Smooth muscle cell (in vitro differentiated cells): Measurements from ENCODE around the gene MCM5. TPM values are rescaled to one million over a fixed set of nuclear protein-coding genes. Genes with fewer than 3 reads are reported as not detected.
"Not testable (repeated sequence)": the region's sequence is repeated elsewhere in the genome, so short reads cannot be mapped to it uniquely, and the experiment has no call there.

Experiments
- DNase-seq: peaks from one replicate; lab custom pipeline; 2025; ENCODE audit not compliant: unreplicated experiment; lab: John Stamatoyannopoulos, UW
- H2AFZ ChIP-seq: fragments of 200-600 bp; sonication (generic); 2 replicates; pipeline ENCODE4 v1.6.0; 2016; ENCODE audit warnings: antibody characterized with exemption, low read depth, mild to moderate bottlenecking
- H3F3A ChIP-seq: fragments of 200-600 bp; sonication (generic); 2 replicates; pipeline ENCODE4 v1.6.0; 2017; ENCODE audit warnings: antibody characterized with exemption, low read depth
- H3K27ac ChIP-seq: fragments of 200-600 bp; sonication (generic); 2 replicates; pipeline ENCODE4 v1.5.1; 2016; ENCODE audit warnings: low read depth, mild to moderate bottlenecking
- H3K27me3 ChIP-seq: fragments of 200-600 bp; sonication (generic); 2 replicates; pipeline ENCODE4 v1.6.1; 2016; ENCODE audit warnings: low read depth, mild to moderate bottlenecking
- H3K36me3 ChIP-seq: fragments of 200-600 bp; sonication (generic); 2 replicates; pipeline ENCODE4 v1.5.1; 2016; ENCODE audit warnings: low read depth
- H3K4me1 ChIP-seq: fragments of 200-600 bp; sonication (generic); 2 replicates; pipeline ENCODE4 v1.5.1; 2016; ENCODE audit warnings: low read depth
- H3K4me2 ChIP-seq: fragments of 200-600 bp; sonication (generic); 2 replicates; pipeline ENCODE4 v1.6.0; 2016; ENCODE audit warnings: mild to moderate bottlenecking
- H3K4me3 ChIP-seq: fragments of 200-600 bp; sonication (generic); 2 replicates; pipeline ENCODE4 v1.5.1; 2016; ENCODE audit warnings: mild to moderate bottlenecking
- H3K79me2 ChIP-seq: fragments of 200-600 bp; sonication (generic); 2 replicates; pipeline ENCODE4 v1.6.0; 2016; ENCODE audit warnings: low read depth, mild to moderate bottlenecking
- H3K9ac ChIP-seq: fragments of 200-600 bp; sonication (generic); 2 replicates; pipeline ENCODE4 v1.6.0; 2016; ENCODE audit warnings: low read depth
- H3K9me3 ChIP-seq: fragments of 200-600 bp; sonication (generic); replicated peaks from 2 replicates; pipeline ENCODE4 v1.5.1; 2016; ENCODE audit warnings: low read depth
- H4K20me1 ChIP-seq: fragments of 200-600 bp; sonication (generic); 2 replicates; pipeline ENCODE4 v1.6.0; 2016; ENCODE audit warnings: low read depth
- WGBS: methylation state at CpG from one replicate; pipeline ENCODE4 v1.1.7; 2016; ENCODE audit warnings: low lambda C conversion rate; 5-methylcytosine and 5-hydroxymethylcytosine counted together
- polyA plus RNA-seq: library from polyadenylated mRNA; unstranded; fragments of >200 nt; fragmentation: Nextera tagmentation; extraction: Ambion mirVana; gene quantifications from 2 replicates; pipeline ENCODE4 v1.2.1, GENCODE V29; 2016
- total RNA-seq: library from RNA; depleted of rRNA; stranded (reverse); fragments of >200 nt; gene quantifications from 2 replicates; pipeline ENCODE4 v1.2.3, GENCODE V29; 2014
- TF ChIP-seq, protein P1 (sequence below): fragments of 200-600 bp; sonication (generic); IDR thresholded peaks from 2 replicates; pipeline ENCODE4 v1.5.1; 2017; ENCODE audit warnings: borderline replicate concordance, mild to moderate bottlenecking, antibody characterized with exemption; ENCODE audit not compliant: insufficient read depth, poor library complexity, severe bottlenecking

MCM5 gene
- total and polyA plus RNA-seq, 2 experiments from 2014 or later, result 28.7 to 31.9 TPM

DNA sequence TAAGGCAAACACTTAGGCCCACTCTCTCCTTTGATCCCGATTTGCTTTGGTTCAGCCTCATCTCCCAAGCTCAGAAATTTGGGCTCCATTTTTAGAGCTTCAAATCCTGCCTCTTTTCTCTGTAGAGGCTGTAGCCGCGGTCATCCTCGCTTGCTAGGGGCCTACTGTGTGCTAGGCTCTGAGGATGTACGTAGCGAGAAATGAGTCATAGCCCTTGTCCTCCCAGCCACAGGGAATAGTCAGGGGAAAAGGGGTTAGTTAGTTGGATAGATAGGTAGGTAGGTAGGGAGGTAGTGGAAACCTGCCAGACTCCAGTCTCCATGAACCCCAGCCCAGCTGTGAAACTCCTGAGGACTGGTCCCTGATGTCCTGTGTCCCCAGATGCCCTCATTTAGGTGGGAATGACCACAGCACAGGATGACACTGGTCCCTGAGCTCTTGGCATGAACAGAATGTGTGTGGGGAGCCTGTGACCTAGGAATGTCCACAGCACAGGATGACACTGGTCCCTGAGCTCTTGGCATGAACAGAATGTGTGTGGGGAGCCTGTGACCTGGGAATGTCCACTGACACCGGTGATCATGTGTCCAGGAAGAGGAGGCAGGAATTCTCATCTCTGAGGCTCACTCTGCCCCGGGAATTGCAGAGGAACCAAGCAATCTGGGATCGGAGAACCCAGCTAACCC lies 40.4 kb upstream of the MCM5 start:
- no peak for DNase-seq
- Histone ChIP-seq H3K4me1 (no peaks in the 10 kb centered on the region), H3K9ac (no peak overlapping the region), H3K9me3 (no peaks in the 10 kb centered on the region), H3K36me3 (no peaks in the 10 kb centered on the region), H3K79me2 (no peaks in the 10 kb centered on the region), H3K27me3 (no peaks in the 10 kb centered on the region), H3K4me3 (no peak overlapping the region), H3K27ac (no peak overlapping the region), H3F3A (no peaks in the 10 kb centered on the region), H3K4me2 (no peak overlapping the region), H4K20me1 (no peaks in the 10 kb centered on the region), H2AFZ (no peak overlapping the region)
- 85% methylated on average over 9 of the region's 9 CpGs for WGBS
- TF ChIP-seq, protein P1, sequence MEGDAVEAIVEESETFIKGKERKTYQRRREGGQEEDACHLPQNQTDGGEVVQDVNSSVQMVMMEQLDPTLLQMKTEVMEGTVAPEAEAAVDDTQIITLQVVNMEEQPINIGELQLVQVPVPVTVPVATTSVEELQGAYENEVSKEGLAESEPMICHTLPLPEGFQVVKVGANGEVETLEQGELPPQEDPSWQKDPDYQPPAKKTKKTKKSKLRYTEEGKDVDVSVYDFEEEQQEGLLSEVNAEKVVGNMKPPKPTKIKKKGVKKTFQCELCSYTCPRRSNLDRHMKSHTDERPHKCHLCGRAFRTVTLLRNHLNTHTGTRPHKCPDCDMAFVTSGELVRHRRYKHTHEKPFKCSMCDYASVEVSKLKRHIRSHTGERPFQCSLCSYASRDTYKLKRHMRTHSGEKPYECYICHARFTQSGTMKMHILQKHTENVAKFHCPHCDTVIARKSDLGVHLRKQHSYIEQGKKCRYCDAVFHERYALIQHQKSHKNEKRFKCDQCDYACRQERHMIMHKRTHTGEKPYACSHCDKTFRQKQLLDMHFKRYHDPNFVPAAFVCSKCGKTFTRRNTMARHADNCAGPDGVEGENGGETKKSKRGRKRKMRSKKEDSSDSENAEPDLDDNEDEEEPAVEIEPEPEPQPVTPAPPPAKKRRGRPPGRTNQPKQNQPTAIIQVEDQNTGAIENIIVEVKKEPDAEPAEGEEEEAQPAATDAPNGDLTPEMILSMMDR, result no peak

DNA sequence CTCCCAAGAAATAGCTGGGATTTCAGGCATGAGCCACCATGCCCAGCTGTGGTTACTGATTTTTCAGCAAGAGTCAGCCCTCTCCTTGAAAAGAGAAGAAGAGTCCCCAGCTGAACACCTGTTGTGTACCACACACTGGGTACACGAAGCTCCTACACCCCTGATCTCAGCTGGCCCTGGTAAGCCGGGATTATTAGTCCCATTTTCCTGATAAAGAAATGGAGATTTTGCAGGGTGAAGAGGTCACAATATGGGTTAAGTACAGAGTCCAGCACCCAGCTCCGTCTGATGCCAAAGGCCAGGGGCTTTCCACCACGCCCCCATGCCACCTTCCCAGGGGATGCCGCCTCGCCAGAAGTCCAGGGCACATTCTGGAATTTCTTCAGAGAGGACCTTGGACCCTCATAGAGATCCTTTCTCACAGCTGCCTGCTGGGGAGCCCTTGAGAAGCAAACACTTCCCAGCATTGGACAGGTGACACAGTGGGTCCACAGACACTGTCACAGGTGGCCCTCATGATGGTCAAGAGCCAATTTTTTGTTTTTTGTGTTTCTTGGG lies 38.9 kb upstream of the MCM5 start:
- H3K36me3 ChIP-seq, result no peaks in the 10 kb centered on the region
- H3F3A ChIP-seq, result no peaks in the 10 kb centered on the region
- H3K4me1 ChIP-seq, result no peaks in the 10 kb centered on the region
- no peaks in the 10 kb centered on the region for H3K9me3 ChIP-seq
- H3K4me3 ChIP-seq, result no peak overlapping the region
- DNase-seq, result no peak
- no peaks in the 10 kb centered on the region for H3K79me2 ChIP-seq
- WGBS, result 63% methylated on average over 6 of the region's 6 CpGs
- no peak overlapping the region for H3K27ac ChIP-seq
- no peaks in the 10 kb centered on the region for H4K20me1 ChIP-seq
- TF ChIP-seq, protein P1, result no peak
- H2AFZ ChIP-seq, result no peak overlapping the region
- no peaks in the 10 kb centered on the region for H3K27me3 ChIP-seq
- no peak overlapping the region for H3K4me2 ChIP-seq
- H3K9ac ChIP-seq, result no peak overlapping the region

DNA sequence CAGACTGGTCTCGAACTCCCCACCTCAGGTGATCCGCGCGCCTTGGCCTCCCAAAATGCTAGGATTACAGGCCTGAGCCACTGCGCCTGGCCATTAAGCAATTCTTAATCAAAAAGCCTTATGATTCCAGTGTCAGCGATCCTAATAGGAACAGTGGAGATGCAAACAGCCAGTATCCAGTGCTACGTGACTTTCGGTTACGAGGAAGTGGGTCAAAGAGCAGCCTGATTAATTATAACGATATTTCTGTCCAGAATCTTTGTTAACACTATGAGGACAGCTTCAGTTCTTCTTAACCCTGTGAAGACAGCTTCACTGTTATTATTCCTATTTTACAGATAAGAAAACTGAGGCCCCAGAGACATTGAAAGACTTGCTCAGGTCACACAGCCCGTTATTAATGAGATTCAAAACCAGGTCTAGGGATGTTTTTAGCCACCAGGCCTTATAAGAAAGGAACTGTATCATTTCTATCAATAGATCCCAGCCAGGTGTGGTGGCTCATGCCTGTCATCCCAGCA lies 36.3 kb upstream of the MCM5 start:
- Histone ChIP-seq H4K20me1 (no peaks in the 10 kb centered on the region), H3K4me2 (no peak overlapping the region), H3K79me2 (no peaks in the 10 kb centered on the region), H3K9me3 (no peaks in the 10 kb centered on the region), H2AFZ (no peak overlapping the region), H3K4me3 (no peak overlapping the region), H3K27me3 (no peaks in the 10 kb centered on the region), H3K27ac (peak overlapping the region; percentile 72), H3K9ac (peak overlapping the region; percentile 69), H3K4me1 (no peaks in the 10 kb centered on the region), H3F3A (no peaks in the 10 kb centered on the region), H3K36me3 (no peaks in the 10 kb centered on the region)
- TF ChIP-seq, protein P1, result no peak
- no peak for DNase-seq
- 97% methylated on average over 11 of the region's 11 CpGs for WGBS

DNA sequence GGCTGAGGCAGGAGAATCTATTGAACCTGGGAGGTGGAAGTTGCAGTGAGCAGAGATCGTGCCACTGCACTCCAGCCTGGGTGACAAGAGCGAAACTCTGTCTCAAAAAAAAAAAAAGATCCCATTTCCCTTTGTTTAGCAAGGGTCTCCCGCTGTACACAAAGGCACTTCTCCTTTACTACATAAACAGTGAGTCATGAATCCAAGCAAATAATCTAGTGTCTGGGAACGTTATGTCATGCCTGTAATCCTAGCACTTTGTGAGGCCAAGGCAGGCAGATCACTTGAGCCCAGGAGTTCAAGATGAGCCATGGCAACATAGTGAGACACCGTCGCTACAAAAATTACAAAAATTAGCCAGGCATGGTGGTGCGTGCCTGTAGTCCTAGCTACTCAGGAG lies 35.7 kb upstream of the MCM5 start:
- not testable (repeated sequence) for H3K4me1 ChIP-seq, H3K4me3 ChIP-seq, H3K36me3 ChIP-seq, H4K20me1 ChIP-seq, H3K4me2 ChIP-seq, H2AFZ ChIP-seq, H3F3A ChIP-seq, DNase-seq, H3K9me3 ChIP-seq, H3K27me3 ChIP-seq, H3K79me2 ChIP-seq
- Histone ChIP-seq H3K9ac (peak overlapping the region; percentile 69), H3K27ac (peak overlapping the region; percentile 72)
- WGBS, result 28% methylated on average over 7 of the region's 7 CpGs
